A549 (cell line): Measurements from ENCODE around the gene COX5A. TPM values are rescaled to one million over a fixed set of nuclear protein-coding genes. Genes with fewer than 3 reads are reported as not detected.

Experiments
- ATAC-seq, 2 experiments: fragments of 200-7000 bp in 1 of 2; fragments of >200 bp in 1 of 2; cut with Nextera tagmentation in 1 of 2; cut with Tn5 transposase in 1 of 2; 3 replicates each; pipeline versions ENCODE4 v1.8.0 to v1.9.1; 2018 to 2020; ENCODE audit warnings: mild to moderate bottlenecking in 1 of 2, moderate library complexity in 1 of 2
- CTCF ChIA-PET: fragments of 300-600 bp; sonication (Branson Sonifier 250); formaldehyde crosslinking; extraction: SDS; loops from one replicate; lab custom pipeline; 2021; ENCODE audit warnings: antibody characterized with exemption, inconsistent platforms; lab: Yijun Ruan, JAX
- POLR2A ChIA-PET: fragments of 350-600 bp; formaldehyde crosslinking; extraction: SDS; loops from one replicate; lab custom pipeline; 2021; ENCODE audit warnings: antibody characterized with exemption, inconsistent platforms; lab: Yijun Ruan, JAX
- DNase-seq, 2 experiments: peaks; one replicate each; pipeline versions ENCODE4 v3.0.0 to v3.0.0-alpha.2; 2011 to 2016; ENCODE audit warnings: low read depth in 1 of 2, low spot score in 1 of 2
- FAIRE-seq: peaks from 2 replicates; lab custom pipeline; 2011; peaks lifted over from hg19 to GRCh38; lab: Jason Lieb, UNC
- H3K27ac ChIP-seq, 2 experiments: fragments of >200 bp; sonication (Bioruptor Twin); formaldehyde crosslinking; 3 replicates each; pipeline ENCODE4 v1.5.1; 2016 to 2017
- H3K4me1 ChIP-seq: fragments of >200 bp; sonication (Bioruptor Twin); formaldehyde crosslinking; 3 replicates; pipeline ENCODE4 v1.6.1; 2016
- H3K4me2 ChIP-seq: fragments of >200 bp; sonication (Bioruptor Twin); formaldehyde crosslinking; 3 replicates; pipeline ENCODE4 v1.6.1; 2016
- H3K4me3 ChIP-seq: fragments of >200 bp; sonication (Bioruptor Twin); formaldehyde crosslinking; 3 replicates; pipeline ENCODE4 v1.5.1; 2016
- H3K9me3 ChIP-seq: fragments of >200 bp; sonication (Bioruptor Twin); formaldehyde crosslinking; 3 replicates; pipeline ENCODE4 v1.6.1; 2016
- BHLHE40 ChIP-seq: IDR thresholded peaks from 2 replicates; pipeline ENCODE4 v1.6.1; 2012; ENCODE audit warnings: low read depth, low read length, inconsistent platforms
- CHD2 ChIP-seq: fragments of 150-350 bp; IDR thresholded peaks from 2 replicates; pipeline ENCODE4 v1.6.1; 2014; ENCODE audit warnings: low read length; ENCODE audit not compliant: partially characterized antibody
- CHD4 ChIP-seq: fragments of 200-600 bp; sonication (generic); IDR thresholded peaks from 2 replicates; pipeline ENCODE4 v1.6.1; 2016; ENCODE audit warnings: antibody characterized with exemption, mild to moderate bottlenecking, borderline replicate concordance
- ESRRA ChIP-seq: fragments of 150-350 bp; IDR thresholded peaks from 2 replicates; pipeline ENCODE4 v1.6.1; 2014; ENCODE audit warnings: mild to moderate bottlenecking, low read length, borderline replicate concordance
- GATA3 ChIP-seq: IDR thresholded peaks from 2 replicates; pipeline ENCODE4 v1.6.1; 2012; ENCODE audit warnings: borderline replicate concordance
- HES2 ChIP-seq: fragments of >200 bp; sonication (Bioruptor Twin); formaldehyde crosslinking; IDR thresholded peaks from 2 replicates; pipeline ENCODE4 v1.6.1; 2016
- HOXB5 ChIP-seq: fragments of 250-450 bp; sonication (Bioruptor Pico); IDR thresholded peaks from 2 replicates; pipeline ENCODE4 v1.5.0; 2020; ENCODE audit warnings: mild to moderate bottlenecking, moderate library complexity
- JUN ChIP-seq, 2 experiments: fragments of >200 bp; sonication (Bioruptor Twin); formaldehyde crosslinking; IDR thresholded peaks; 2 replicates in 1 of 2; 3 replicates in 1 of 2; pipeline ENCODE4 v1.6.1; 2016 to 2017
- KDM1A ChIP-seq: fragments of 200-600 bp; sonication (generic); IDR thresholded peaks from 2 replicates; pipeline ENCODE4 v1.6.1; 2016; ENCODE audit warnings: low read depth, mild to moderate bottlenecking
- KDM5A ChIP-seq: fragments of 200-600 bp; sonication (generic); IDR thresholded peaks from 2 replicates; pipeline ENCODE4 v1.6.1; 2016; ENCODE audit warnings: antibody characterized with exemption, mild to moderate bottlenecking
- MAZ ChIP-seq: fragments of 150-350 bp; IDR thresholded peaks from 2 replicates; pipeline ENCODE4 v1.6.1; 2014; ENCODE audit warnings: antibody characterized with exemption, low read depth, low read length, borderline replicate concordance
- NFE2L2 ChIP-seq: fragments of 150-350 bp; conservative IDR thresholded peaks from 2 replicates; pipeline ENCODE4 v1.6.1; 2014; ENCODE audit warnings: low read length
- PBX3 ChIP-seq: IDR thresholded peaks from 2 replicates; pipeline ENCODE4 v1.6.1; 2012
- POLR2AphosphoS2 ChIP-seq: conservative IDR thresholded peaks from 2 replicates; pipeline ENCODE4 v1.6.1; 2012; ENCODE audit warnings: low read length, improper control_type of control experiment, inconsistent platforms
- RARB ChIP-seq: fragments of 250-450 bp; sonication (Bioruptor Pico); IDR thresholded peaks from 2 replicates; pipeline ENCODE4 v1.8.0; 2021; ENCODE audit warnings: mild to moderate bottlenecking, moderate library complexity
- RNF2 ChIP-seq: fragments of 200-600 bp; sonication (generic); IDR thresholded peaks from 2 replicates; pipeline ENCODE4 v1.6.1; 2016; ENCODE audit warnings: low read depth, mild to moderate bottlenecking, antibody characterized with exemption, moderate library complexity, borderline replicate concordance
- TFCP2L1 ChIP-seq: fragments of 250-450 bp; sonication (Bioruptor Pico); IDR thresholded peaks from 2 replicates; pipeline ENCODE4 v1.5.0; 2021; ENCODE audit warnings: mild to moderate bottlenecking
- TP53 ChIP-seq: fragments of 250-450 bp; sonication (Bioruptor Pico); IDR thresholded peaks from 2 replicates; pipeline ENCODE4 v1.5.0; 2021; ENCODE audit warnings: mild to moderate bottlenecking, moderate library complexity
- ZFP36 ChIP-seq: fragments of 450-650 bp; IDR thresholded peaks from 2 replicates; pipeline ENCODE4 v1.6.1; 2014; ENCODE audit warnings: borderline replicate concordance; ENCODE audit not compliant: partially characterized antibody
- ZNF302 ChIP-seq: fragments of 250-450 bp; sonication (Bioruptor Pico); IDR thresholded peaks from 2 replicates; pipeline ENCODE4 v1.9.0; 2021; ENCODE audit warnings: inconsistent platforms, mild to moderate bottlenecking, moderate library complexity
- WGBS: methylation state at CpG from one replicate; pipeline ENCODE4 v1.1.6; 2017; ENCODE audit errors: missing lambda C conversion rate; 5-methylcytosine and 5-hydroxymethylcytosine counted together
- polyA plus RNA-seq, 4 experiments: library from polyadenylated mRNA; depleted of rRNA in 3 of 4; stranded (reverse); fragments of >200 nt; fragmentation: RNase III in 1 of 4; extraction: RNeasy Plus Mini Kit Qiagen cat#74134 plus additional on column Dnase treatment in 1 of 4; gene quantifications; 2 replicates in 3 of 4; 3 replicates in 1 of 4; pipeline ENCODE4 v1.2.3, GENCODE V29; 2011 to 2017
- TF ChIP-seq, protein P1 (sequence below): fragments of 250-450 bp; sonication (Bioruptor Pico); IDR thresholded peaks from 2 replicates; pipeline ENCODE4 v1.5.0; 2021; ENCODE audit warnings: mild to moderate bottlenecking, moderate library complexity, borderline replicate concordance
- TF ChIP-seq, protein P2 (sequence below): fragments of >200 bp; sonication (Bioruptor Twin); formaldehyde crosslinking; IDR thresholded peaks from 3 replicates; pipeline ENCODE4 v1.6.1; 2016
- TF ChIP-seq, protein P3 (sequence below): IDR thresholded peaks from 2 replicates; pipeline ENCODE4 v1.6.1; 2012

The COX5A gene
- polyA plus RNA-seq, 2 of the 4 experiments (the other 2 are of a cell fraction): 328 to 478 TPM

DNA sequence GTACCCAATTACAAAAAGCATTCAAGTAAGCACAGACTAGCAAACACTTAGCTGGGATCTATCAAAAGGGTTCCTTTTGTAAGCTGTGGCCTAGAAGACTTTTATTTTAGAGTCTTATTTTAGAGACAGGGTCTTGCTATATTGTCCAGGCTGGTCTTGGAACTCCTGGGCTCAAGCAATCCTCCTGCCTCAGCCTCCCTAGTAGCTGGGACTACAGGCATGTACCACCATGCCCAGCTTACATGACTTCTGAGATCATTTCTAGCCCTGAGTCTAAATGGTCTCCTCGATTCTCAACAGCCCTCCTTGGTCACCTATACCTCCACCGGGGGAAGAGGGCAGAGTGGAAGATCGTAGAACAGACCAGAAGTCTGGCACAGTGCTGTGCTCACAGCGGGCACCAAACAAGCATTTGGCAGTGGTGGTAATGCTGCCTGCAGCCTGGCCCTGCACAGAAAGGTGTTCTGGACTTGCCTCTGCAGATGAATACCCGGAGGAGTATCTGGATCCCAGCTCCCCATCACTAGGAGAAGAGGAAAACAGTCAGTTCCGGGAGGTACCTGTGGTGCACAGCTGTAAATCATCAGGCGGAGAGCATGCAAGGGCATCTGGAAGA is 33.6 kb downstream of the COX5A start:
- Histone ChIP-seq H3K9me3 (no peaks in the 10 kb centered on the region), H3K27ac (no peak overlapping the region), H3K4me2 (no peak overlapping the region), H3K4me3 (no peak overlapping the region)
- ATAC-seq: no peak
- no peak for TF ChIP-seq KDM5A
- TF ChIP-seq NFE2L2: no peak
- TF ChIP-seq, protein P1, sequence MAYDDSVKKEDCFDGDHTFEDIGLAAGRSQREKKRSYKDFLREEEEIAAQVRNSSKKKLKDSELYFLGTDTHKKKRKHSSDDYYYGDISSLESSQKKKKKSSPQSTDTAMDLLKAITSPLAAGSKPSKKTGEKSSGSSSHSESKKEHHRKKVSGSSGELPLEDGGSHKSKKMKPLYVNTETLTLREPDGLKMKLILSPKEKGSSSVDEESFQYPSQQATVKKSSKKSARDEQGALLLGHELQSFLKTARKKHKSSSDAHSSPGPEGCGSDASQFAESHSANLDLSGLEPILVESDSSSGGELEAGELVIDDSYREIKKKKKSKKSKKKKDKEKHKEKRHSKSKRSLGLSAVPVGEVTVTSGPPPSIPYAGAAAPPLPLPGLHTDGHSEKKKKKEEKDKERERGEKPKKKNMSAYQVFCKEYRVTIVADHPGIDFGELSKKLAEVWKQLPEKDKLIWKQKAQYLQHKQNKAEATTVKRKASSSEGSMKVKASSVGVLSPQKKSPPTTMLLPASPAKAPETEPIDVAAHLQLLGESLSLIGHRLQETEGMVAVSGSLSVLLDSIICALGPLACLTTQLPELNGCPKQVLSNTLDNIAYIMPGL (CRISPR knock-in tag): no peak
- TF ChIP-seq GATA3: no peak
- no peak for TF ChIP-seq RNF2
- TF ChIP-seq MAZ: no peak
- no peak for TF ChIP-seq RARB
- TF ChIP-seq, all 56 proteins: peak for 0
- DNase-seq: no peak
- ChIA-PET CTCF (interaction anchor here (1.0 to 7.7 kb wide), 6 partner anchors 14 to 116 kb away, joined by 3 to 92 read pairs (median 24); partner anchors contain the start of gene MPI), POLR2A (no interaction called here)
- no peak for FAIRE-seq
- peaks cover 16% of the 10 kb centered on the region for H3K4me1 ChIP-seq
- WGBS: 92% methylated on average over 7 of the region's 7 CpGs

DNA sequence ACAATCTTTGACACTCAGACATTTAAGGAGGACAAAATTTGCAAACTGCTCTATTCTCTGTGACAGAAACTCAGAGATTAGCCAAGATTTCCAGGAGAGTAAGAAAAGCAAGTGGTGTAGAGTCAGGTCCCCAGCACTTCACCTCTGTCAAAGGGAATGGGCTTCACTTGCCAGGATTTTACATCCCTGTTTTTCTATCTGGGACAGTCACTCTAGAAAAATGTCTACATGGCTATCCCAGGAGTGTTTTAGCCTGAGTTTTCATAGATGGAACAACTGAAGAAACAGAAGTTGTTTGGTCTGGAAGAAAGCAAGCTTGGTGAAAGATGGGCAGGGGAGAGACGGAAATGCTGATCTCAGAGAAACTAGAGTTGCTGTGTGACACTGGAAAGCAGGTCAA is 34.2 kb downstream of the COX5A start:
- Histone ChIP-seq H3K4me1 (peaks cover 16% of the 10 kb centered on the region), H3K9me3 (no peaks in the 10 kb centered on the region), H3K4me2 (no peak overlapping the region), H3K27ac (no peak overlapping the region), H3K4me3 (no peak overlapping the region)
- FAIRE-seq (no peak), ATAC-seq (no peak), DNase-seq (no peak)
- CTCF ChIA-PET: interaction anchor here (1.3 to 7.7 kb wide), 7 partner anchors 14 to 133 kb away, joined by 3 to 92 read pairs (median 40); partner anchors contain the start of gene MPI
- WGBS: 92% methylated on average over 1 of the region's 1 CpG
- TF ChIP-seq KDM5A: no peak
- TF ChIP-seq HOXB5 (CRISPR knock-in tag): no peak
- TF ChIP-seq JUN (IDR thresholded peaks at IDR 0.05): no peak
- no peak for TF ChIP-seq ESRRA
- TF ChIP-seq, protein P2, sequence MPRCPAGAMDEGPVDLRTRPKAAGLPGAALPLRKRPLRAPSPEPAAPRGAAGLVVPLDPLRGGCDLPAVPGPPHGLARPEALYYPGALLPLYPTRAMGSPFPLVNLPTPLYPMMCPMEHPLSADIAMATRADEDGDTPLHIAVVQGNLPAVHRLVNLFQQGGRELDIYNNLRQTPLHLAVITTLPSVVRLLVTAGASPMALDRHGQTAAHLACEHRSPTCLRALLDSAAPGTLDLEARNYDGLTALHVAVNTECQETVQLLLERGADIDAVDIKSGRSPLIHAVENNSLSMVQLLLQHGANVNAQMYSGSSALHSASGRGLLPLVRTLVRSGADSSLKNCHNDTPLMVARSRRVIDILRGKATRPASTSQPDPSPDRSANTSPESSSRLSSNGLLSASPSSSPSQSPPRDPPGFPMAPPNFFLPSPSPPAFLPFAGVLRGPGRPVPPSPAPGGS: no peak
- no peak for TF ChIP-seq NFE2L2
- TF ChIP-seq HES2: no peak
- no peak for TF ChIP-seq ZNF302
- TF ChIP-seq PBX3: no peak
- TF ChIP-seq BHLHE40: no peak
- TF ChIP-seq ZFP36: no peak
- POLR2A ChIA-PET: no interaction called here

- ATAC-seq (no peak), DNase-seq (no peak), FAIRE-seq (no peak)
- POLR2A ChIA-PET: interaction anchor here (1.1 to 3.7 kb wide), 4 partner anchors 13 to 35 kb away, joined by 5 to 15 read pairs (median 6); partner anchors contain the start of genes COX5A, MPI and SCAMP2
- Histone ChIP-seq H3K4me3 (no peak overlapping the region), H3K9me3 (no peaks in the 10 kb centered on the region), H3K4me1 (peaks cover 15% of the 10 kb centered on the region), H3K4me2 (no peak overlapping the region), H3K27ac (no peak overlapping the region)
- no peak for TF ChIP-seq KDM5A
- no peak for TF ChIP-seq RARB
- TF ChIP-seq HOXB5 (CRISPR knock-in tag): no peak
- TF ChIP-seq CHD4: no peak
- TF ChIP-seq TP53 (CRISPR knock-in tag): no peak
- no peak for TF ChIP-seq TFCP2L1 (CRISPR knock-in tag)
- TF ChIP-seq KDM1A: no peak
- no peak for TF ChIP-seq POLR2AphosphoS2
- TF ChIP-seq CHD2: no peak
- TF ChIP-seq, protein P3, sequence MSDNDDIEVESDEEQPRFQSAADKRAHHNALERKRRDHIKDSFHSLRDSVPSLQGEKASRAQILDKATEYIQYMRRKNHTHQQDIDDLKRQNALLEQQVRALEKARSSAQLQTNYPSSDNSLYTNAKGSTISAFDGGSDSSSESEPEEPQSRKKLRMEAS: no peak
- no peak for TF ChIP-seq GATA3
- 93% methylated on average over 4 of the region's 4 CpGs for WGBS
- CTCF ChIA-PET: interaction anchor here (0.8 to 7.7 kb wide), 39 partner anchors 8 to 478 kb away, joined by 3 to 92 read pairs (median 6); partner anchors contain the start of genes COX5A, CSK, MPI and RPP25
These were observed 35.4 kb downstream of the COX5A start for GRCh38 chr15:74902295-74903075.
